Caco-2 (cell line): Measurements from ENCODE around the gene SLA2. TPM values are rescaled to one million over a fixed set of nuclear protein-coding genes. Genes with fewer than 3 reads are reported as not detected.
A peak's percentile ranks its signal among the peaks of the same experiment; 100 is the strongest.

Experiments used
- BruUV-seq: library from RNA; stranded (reverse); fragments of 400-500 nt; replicated peaks from 2 replicates; lab custom pipeline; 2021; lab: Mats Ljungman, UMichigan
- CTCF ChIA-PET: fragments of 300-600 bp; sonication (Branson Sonifier 250); formaldehyde crosslinking; loops from one replicate; lab custom pipeline; 2022; ENCODE audit warnings: antibody characterized with exemption; lab: Charles Lee
- POLR2A ChIA-PET: fragments of 300-600 bp; sonication (Branson Sonifier 250); formaldehyde crosslinking; loops from one replicate; lab custom pipeline; 2022; ENCODE audit warnings: antibody characterized with exemption; lab: Charles Lee
- DNase-seq, 2 experiments: peaks; one replicate each; pipeline versions ENCODE4 v3.0.0 to v3.0.0-alpha.2; 2020 to 2022
- H3K27me3 ChIP-seq: replicated peaks from 2 replicates; pipeline ENCODE4 v1.6.0; 2011; ENCODE audit warnings: low read length; ENCODE audit not compliant: control insufficient read depth, insufficient read depth
- H3K36me3 ChIP-seq: 2 replicates; pipeline ENCODE4 v1.5.1; 2011; ENCODE audit warnings: low read length; ENCODE audit not compliant: control insufficient read depth, insufficient read depth
- H3K4me1 ChIP-seq: fragments of 250-450 bp; sonication (Bioruptor Pico); 2 replicates; pipeline ENCODE4 v1.5.1; 2020; ENCODE audit warnings: mild to moderate bottlenecking
- H3K4me3 ChIP-seq: 2 replicates; pipeline ENCODE4 v1.5.1; 2011; ENCODE audit warnings: low read depth, mild to moderate bottlenecking, control low read depth, low read length
- H3K9me3 ChIP-seq: fragments of 250-450 bp; sonication (Bioruptor Pico); 2 replicates; pipeline ENCODE4 v1.5.1; 2020; ENCODE audit warnings: mild to moderate bottlenecking, moderate library complexity
- H3K27ac Mint-ChIP-seq: one replicate; pipeline ENCODE4 v1.8.0; 2022; ENCODE audit warnings: mixed read lengths; ENCODE audit not compliant: unreplicated experiment
- H3K27me3 Mint-ChIP-seq: one replicate; pipeline ENCODE4 v1.8.0; 2022; ENCODE audit warnings: mixed read lengths; ENCODE audit not compliant: insufficient read depth, unreplicated experiment
- H3K36me3 Mint-ChIP-seq: one replicate; pipeline ENCODE4 v1.8.0; 2022; ENCODE audit warnings: mild to moderate bottlenecking, mixed read lengths; ENCODE audit not compliant: insufficient read depth, unreplicated experiment
- H3K4me1 Mint-ChIP-seq: one replicate; pipeline ENCODE4 v1.8.0; 2022; ENCODE audit warnings: low read depth, mixed read lengths; ENCODE audit not compliant: unreplicated experiment
- H3K4me3 Mint-ChIP-seq: one replicate; pipeline ENCODE4 v1.8.0; 2022; ENCODE audit warnings: mild to moderate bottlenecking, moderate library complexity, mixed read lengths; ENCODE audit not compliant: unreplicated experiment
- H3K9me3 Mint-ChIP-seq: one replicate; pipeline ENCODE4 v1.8.0; 2022; ENCODE audit warnings: mixed read lengths; ENCODE audit not compliant: unreplicated experiment
- CTCF ChIP-seq, 2 experiments: fragments of 200-600 bp in 1 of 2; IDR thresholded peaks; 1 replicate in 1 of 2; 2 replicates in 1 of 2; pipeline versions ENCODE4 v1.5.1 to v1.8.0; 2011 to 2022; ENCODE audit warnings: antibody characterized with exemption in 1 of 2, control low read depth in 1 of 2, inconsistent platforms in 1 of 2, low read depth in 1 of 2, low read length in 1 of 2, mild to moderate bottlenecking in 1 of 2, moderate library complexity in 1 of 2; ENCODE audit not compliant: insufficient read depth in 1 of 2, severe bottlenecking in 1 of 2, unreplicated experiment in 1 of 2
- intact Hi-C: fragments of 100-400 bp; cut with micrococcal nuclease; formaldehyde crosslinking; loops from one replicate; pipeline ENCODE4 v1.10.0; 2022; ENCODE audit not compliant: unreplicated experiment
- total RNA-seq: library from RNA; stranded (reverse); gene quantifications from 2 replicates; pipeline ENCODE4 v1.2.3, GENCODE V29; 2022

The SLA2 gene
- total RNA-seq, 1 experiment from 2014 or later: 0.20 TPM

GRCh38 chr20:36593347-36593929 is 52.6 kb downstream of the SLA2 start:
- H3K27me3 ChIP-seq: no peaks in the 10 kb centered on the region
- CTCF ChIA-PET: interaction anchor here (3.5 kb wide), 1 partner anchor 12 kb away, joined by 29 read pairs; the partner anchor contains the start of gene RAB5IF
- no TSS peak for BruUV-seq
- H3K36me3 ChIP-seq: peaks cover 4% of the 10 kb centered on the region; the same call in 1 of the 2 replicates
- Mint-ChIP-seq H3K36me3 (peaks cover 49% of the 10 kb centered on the region), H3K4me1 (no peaks in the 10 kb centered on the region), H3K4me3 (no peak overlapping the region), H3K27ac (no peak overlapping the region), H3K9me3 (no peaks in the 10 kb centered on the region), H3K27me3 (no peaks in the 10 kb centered on the region)
- H3K4me3 ChIP-seq: no peak overlapping the region
- DNase-seq: no peak
- TF ChIP-seq CTCF (IDR thresholded peaks at IDR 0.05; ENCODE audit: insufficient read depth in 1 of 2, low read depth in 1 of 2, low read length in 1 of 2, severe bottlenecking in 1 of 2, unreplicated experiment in 1 of 2): no peak
- intact Hi-C loops: no loop called here
- POLR2A ChIA-PET: no interaction called here
- no peaks in the 10 kb centered on the region for H3K9me3 ChIP-seq
- H3K4me1 ChIP-seq: no peaks in the 10 kb centered on the region

- ChIA-PET POLR2A (interaction anchor here (0.6 to 1.1 kb wide), 3 partner anchors 13 to 850 kb away, joined by 3 to 4 read pairs (median 3); partner anchors contain the start of gene RAB5IF), CTCF (interaction anchor here (0.6 to 2.4 kb wide), 17 partner anchors 9 to 292 kb away, joined by 3 to 18 read pairs (median 4); partner anchors contain the start of genes MYL9 and RAB5IF)
- intact Hi-C loops: loop anchor here (1.0 kb wide), 3 partner anchors 17 to 86 kb away; no protein-coding TSS in a partner anchor
- Histone ChIP-seq H3K9me3 (no peaks in the 10 kb centered on the region), H3K4me1 (no peaks in the 10 kb centered on the region), H3K4me3 (no peak overlapping the region), H3K36me3 (peaks cover 4% of the 10 kb centered on the region; the same call in 1 of the 2 replicates), H3K27me3 (no peaks in the 10 kb centered on the region)
- Mint-ChIP-seq H3K27ac (peak overlapping the region; percentile 8), H3K4me1 (no peaks in the 10 kb centered on the region), H3K9me3 (no peaks in the 10 kb centered on the region), H3K36me3 (peaks cover 58% of the 10 kb centered on the region), H3K4me3 (no peak overlapping the region), H3K27me3 (no peaks in the 10 kb centered on the region)
- BruUV-seq: TSS peak; percentile 13
- DNase-seq: peak; percentile 74 to 75
- TF ChIP-seq CTCF (IDR thresholded peaks at IDR 0.05; ENCODE audit: insufficient read depth in 1 of 2, low read depth in 1 of 2, low read length in 1 of 2, severe bottlenecking in 1 of 2, unreplicated experiment in 1 of 2): peak; percentile 75
Measured at GRCh38 chr20:36591854-36592641, 53.9 kb downstream of the SLA2 start.

GRCh38 chr20:36591281-36591680 is 54.7 kb downstream of the SLA2 start:
- peaks cover 4% of the 10 kb centered on the region; the same call in 1 of the 2 replicates for H3K36me3 ChIP-seq
- intact Hi-C loops: no loop called here
- H3K4me3 ChIP-seq: no peak overlapping the region
- BruUV-seq: no TSS peak
- H3K4me1 ChIP-seq: no peaks in the 10 kb centered on the region
- Mint-ChIP-seq H3K36me3 (peaks cover 58% of the 10 kb centered on the region), H3K4me1 (no peaks in the 10 kb centered on the region), H3K27me3 (no peaks in the 10 kb centered on the region), H3K9me3 (no peaks in the 10 kb centered on the region), H3K27ac (peak overlapping the region; percentile 8), H3K4me3 (no peak overlapping the region)
- DNase-seq: no peak
- no peak for TF ChIP-seq CTCF (IDR thresholded peaks at IDR 0.05; ENCODE audit: insufficient read depth in 1 of 2, low read depth in 1 of 2, low read length in 1 of 2, severe bottlenecking in 1 of 2, unreplicated experiment in 1 of 2)
- CTCF ChIA-PET: interaction anchor here (0.6 to 2.4 kb wide), 7 partner anchors 14 to 293 kb away, joined by 3 to 18 read pairs (median 5); partner anchors contain the start of gene RAB5IF
- H3K27me3 ChIP-seq: no peaks in the 10 kb centered on the region
- H3K9me3 ChIP-seq: no peaks in the 10 kb centered on the region
- POLR2A ChIA-PET: interaction anchor here (0.6 kb wide), 1 partner anchor 17 kb away, joined by 3 read pairs; no protein-coding TSS in a partner anchor
